OCI-LY3 (cell line): ENCODE data around the gene TAS2R19.

Experiments
- CTCF ChIP-seq: fragments of 200-600, 300-600 bp; sonication (generic); IDR thresholded peaks from 2 replicates; pipeline ENCODE4 v1.5.1; 2014; ENCODE audit warnings: antibody characterized with exemption, low read length, low read depth
- EZH2phosphoT487 ChIP-seq: fragments of 200-600 bp; shearing (Covaris generic); IDR thresholded peaks from 2 replicates; pipeline ENCODE4 v1.6.1; 2018; ENCODE audit warnings: antibody characterized with exemption, mixed run types, low read depth

DNA sequence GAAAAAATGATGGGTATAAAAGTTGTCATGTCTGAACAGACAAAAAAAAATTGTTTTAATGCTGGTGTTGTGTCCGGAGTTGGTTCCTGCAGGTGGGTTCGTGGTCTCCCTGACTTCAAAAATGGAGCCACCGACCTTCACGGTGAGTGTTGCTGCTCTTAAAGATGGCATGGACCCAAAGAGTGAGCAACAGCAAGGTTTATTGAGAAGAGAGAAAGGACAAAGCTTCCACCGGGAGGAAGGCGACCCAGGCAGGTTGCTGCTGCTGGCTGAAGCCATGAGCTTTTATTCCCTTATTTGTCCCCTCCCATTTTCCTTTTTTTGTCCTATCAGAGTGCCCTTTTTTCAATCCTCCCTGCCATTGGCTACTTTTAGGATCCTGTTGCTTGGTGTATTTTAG lies 8.9 kb upstream of the TAS2R19 start, which contains the start of gene TAS2R31:
- no peak for TF ChIP-seq CTCF
- TF ChIP-seq EZH2phosphoT487: no peak
